DMS 273 (cell line): ENCODE results near the gene CAPN7.

Experiments used
- DNase-seq: peaks from one replicate; lab custom pipeline; 2025; ENCODE audit not compliant: unreplicated experiment; lab: John Stamatoyannopoulos, UW

CAPN7 gene

GRCh38 chr3:15198686-15199085 lies 7.4 kb upstream of the CAPN7 start:
- DNase-seq, result no peak

DNA sequence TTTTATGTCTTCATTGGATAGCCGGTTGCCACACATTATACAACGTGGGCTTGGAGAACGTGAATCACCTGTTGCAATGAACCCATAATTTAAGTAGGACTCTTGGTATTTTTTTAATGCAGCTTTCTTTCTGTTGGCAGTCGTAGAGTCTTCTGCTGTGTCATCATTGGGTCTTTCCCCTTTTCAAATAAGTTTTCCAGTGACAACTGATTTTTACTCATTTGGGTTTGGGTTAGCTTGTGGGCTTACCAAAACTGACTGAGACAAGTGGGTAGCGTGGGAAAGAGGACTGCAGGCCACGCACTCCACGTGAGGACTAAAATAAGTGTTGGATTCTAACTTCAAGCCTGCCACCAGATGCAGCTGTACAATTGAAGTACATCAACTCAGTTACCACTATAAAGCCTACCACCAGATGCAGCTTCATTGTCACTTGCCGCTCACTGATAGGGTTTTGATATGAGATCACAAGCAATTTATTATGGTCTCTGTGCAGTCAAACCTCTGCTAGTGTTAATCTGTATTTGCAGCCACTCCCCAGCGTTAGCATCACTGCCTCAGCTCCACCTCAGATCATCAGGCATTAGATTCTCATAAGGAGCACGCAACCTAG lies 6.4 kb upstream of the CAPN7 start:
- DNase-seq, result no peak

DNA sequence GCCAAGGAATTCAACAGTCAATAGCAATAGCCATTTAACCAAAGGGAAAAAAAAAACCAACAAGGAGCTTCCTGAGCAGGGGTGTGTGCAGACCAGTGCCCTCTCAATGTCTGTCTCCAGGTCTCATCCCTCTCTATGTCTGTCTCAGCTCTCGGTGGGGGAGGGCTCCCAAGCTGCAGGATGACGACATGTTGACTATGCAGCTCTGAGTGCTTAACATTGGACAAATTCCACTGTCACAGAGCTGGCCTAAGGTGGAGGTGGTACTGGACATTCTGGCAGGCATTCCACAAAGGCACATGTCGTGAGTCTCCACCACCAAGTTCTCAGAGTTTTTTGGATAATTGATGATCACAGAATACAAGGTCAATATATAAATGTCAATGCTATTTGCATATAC lies 2.0 kb upstream of the CAPN7 start:
- no peak for DNase-seq

GRCh38 chr3:15205482-15205933 lies 538 bp upstream of the CAPN7 start:
- no peak for DNase-seq

- no peak for DNase-seq
Observed at GRCh38 chr3:15206662-15207576, 873 bp downstream of the CAPN7 start.

DNA sequence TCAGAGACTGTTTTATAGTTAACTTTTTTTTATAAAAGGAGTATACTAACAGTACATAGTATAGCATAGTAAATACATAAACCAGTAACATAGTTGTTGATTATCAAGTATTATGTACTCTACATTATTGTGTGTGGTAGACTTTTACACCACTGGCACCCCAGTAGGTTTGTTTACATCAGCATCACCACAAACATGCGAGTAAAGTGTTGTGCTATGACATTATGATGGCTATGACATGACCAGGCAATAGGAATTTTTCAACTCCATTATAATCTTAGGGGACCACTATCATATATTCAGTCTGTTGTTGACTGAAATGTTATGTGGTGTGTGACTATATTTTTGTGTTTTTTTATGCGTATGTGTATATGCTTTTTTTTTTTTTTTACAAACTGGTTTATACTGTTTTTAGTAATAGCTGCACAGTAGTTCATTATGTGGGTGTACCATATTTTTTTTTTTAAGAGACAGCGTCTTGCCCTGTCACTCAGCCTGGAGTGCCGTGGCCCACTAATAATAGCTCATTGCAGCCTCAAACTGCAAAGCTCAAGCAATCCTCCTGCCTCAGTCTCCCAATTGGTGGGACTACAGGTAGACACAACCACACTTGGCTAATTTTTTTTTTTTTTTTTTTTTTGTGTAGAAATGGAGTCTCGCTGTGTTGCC lies 1.9 kb downstream of the CAPN7 start:
- DNase-seq, result no peak

DNA sequence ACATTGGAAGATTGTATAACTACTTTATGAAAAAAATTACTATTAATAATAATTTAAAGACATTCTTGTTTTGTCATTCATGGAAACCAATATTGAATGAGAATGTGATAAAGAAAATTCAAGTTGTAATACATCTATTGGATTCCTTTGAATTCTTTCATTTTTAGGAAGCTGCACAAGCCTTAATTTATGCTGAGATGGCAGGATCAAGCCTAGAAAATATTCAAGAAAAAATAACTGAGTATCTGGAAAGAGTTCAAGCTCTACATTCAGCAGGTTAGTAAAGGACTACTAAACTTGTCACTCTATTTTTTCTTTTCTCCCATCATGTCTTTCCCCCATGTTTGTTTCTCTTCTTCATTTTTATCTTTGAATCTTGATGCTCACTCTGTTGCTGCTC lies 5.9 kb downstream of the CAPN7 start:
- DNase-seq, result no peak

DNA sequence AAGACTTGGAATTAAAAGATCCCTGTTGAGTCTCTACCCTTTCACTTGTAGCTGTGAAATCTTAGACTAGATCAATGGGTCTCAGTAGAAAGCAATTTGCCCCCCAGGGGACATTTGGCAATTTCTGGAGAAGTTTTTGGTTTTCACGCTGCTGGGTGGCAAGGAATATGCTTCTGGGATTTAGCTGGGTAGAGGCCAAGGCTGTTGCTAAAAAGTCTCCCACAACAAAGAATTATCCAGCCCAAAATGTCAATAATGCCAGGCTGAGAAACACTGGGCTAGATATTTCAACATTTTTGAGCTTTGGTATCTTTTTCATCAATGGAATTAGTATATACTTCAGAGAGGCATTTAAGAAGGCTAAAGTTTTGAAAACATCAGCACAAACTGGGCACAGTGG lies 8.7 kb downstream of the CAPN7 start:
- DNase-seq, result no peak

- DNase-seq, result no peak
Observed at GRCh38 chr3:15215996-15216395, 9.9 kb downstream of the CAPN7 start.

- no peak for DNase-seq
Observed at GRCh38 chr3:15216501-15216900, 10.5 kb downstream of the CAPN7 start.

DNA sequence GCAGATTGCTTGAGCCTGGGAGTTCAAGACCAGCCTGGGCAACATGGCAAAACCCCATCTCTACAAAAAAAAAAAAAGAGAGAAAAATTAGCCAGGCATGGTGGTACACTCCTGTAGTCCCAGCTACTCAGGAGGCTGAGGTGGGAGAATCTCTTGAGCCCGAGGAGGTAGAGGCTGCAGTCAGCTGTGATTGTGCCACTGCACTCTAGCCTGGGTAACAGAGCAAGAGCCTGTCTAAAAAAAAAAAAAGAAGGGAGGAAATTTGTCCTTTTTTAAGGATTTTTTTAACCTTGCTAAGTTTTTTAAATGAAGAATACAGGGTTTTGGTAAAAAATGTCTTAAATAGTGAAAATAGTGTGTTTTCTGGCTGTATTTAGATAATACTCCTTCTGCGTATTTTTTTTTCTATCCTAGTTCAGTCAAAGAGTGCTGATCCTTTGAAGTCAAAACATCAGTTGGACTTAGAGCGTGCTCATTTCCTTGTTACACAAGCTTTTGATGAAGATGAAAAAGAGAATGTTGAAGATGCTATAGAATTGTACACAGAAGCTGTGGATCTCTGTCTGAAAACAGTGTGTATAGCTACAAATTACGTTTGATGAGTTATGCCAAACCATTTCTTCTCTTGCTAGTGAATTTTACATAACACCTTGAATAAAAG lies 11.1 kb downstream of the CAPN7 start:
- DNase-seq, result no peak

DNA sequence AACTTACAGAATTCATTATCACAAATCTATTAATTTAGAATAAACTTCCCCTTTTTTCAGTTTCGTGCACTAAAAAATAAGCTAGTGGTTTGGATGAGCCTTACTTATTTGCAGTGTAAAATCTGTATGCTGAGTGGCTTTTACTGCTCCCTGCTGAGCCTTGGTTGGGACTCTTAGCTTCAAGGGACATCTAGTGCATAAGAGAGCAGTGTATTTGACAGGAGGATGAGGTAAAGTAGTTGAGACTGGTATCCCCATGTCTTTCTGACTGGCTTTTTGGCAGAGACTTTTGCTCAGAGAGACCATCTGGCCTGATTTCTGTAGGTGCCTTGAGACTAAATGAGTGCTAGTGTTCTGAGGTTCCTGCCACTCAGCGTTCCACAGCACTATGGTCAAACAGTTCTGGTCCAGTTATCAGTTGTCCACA lies 11.8 kb downstream of the CAPN7 start:
- peak; percentile 15 for DNase-seq

GRCh38 chr3:15218689-15219088 lies 12.6 kb downstream of the CAPN7 start:
- no peak for DNase-seq

DNA sequence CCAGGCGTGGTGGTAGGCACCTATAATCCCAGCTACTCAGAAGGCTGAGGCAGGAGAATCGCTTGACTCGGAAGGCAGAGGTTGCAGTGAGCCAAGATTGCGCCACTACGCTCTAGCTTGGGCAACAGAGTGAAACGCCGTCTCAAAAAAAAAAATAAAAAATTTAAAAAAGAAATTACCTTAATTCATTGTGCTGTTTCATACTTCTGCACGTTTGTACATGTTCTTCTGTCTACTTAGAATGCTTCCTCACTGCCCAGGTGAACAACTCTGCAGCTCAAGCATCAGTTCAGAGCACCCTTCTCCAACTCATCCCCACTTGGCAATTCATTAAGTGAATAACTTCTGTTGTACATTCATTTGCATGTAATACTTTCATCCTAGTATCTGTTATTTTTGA lies 14.0 kb downstream of the CAPN7 start:
- no peak for DNase-seq

DNA sequence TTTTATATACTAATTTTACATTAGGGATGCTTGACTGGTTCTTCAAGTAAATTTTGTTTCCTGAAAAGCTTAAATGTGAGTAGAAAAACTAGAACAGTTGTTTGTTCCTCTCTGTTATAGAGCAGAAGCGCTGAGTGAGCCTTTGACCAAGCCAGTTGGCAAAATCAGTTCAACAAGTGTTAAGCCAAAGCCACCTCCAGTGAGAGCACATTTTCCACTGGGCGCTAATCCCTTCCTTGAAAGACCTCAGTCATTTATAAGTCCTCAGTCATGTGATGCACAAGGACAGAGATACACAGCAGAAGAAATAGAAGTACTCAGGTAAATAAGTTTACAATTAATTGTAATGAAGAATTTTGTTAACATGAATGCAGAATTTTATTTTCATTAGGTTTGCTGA lies 14.6 kb downstream of the CAPN7 start:
- no peak for DNase-seq

DNA sequence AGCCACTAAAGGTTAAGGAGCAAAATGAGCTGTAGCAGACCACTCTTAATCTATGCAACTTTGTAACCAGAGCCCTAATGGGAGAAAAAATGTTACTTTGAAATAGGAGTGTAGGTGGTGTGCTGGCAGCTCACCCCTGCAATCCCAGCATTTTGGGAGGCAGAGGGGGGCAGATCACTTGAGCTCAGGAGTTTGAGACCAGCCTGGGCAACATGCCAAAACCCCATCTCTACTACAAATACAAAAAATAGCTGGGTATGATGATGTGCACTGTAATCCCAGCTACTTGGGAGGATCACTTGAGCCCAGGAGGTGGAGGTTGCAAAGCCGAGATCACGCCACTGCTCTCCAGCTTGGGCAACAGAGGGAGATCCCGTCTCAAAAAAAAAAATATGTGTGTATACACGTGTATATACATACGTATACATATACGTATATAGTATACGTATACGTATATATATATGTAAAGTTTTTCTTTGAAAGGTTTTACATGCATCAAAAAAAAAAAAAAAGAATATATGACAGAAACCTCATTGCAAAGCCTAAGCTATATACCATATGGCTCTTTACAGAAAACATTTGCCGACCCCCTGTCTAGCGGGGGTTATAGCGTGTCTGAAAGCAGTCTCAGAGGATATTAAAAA lies 15.7 kb downstream of the CAPN7 start:
- no peak for DNase-seq

GRCh38 chr3:15223685-15224572 lies 17.9 kb downstream of the CAPN7 start:
- no peak for DNase-seq

GRCh38 chr3:15228147-15228546 lies 22.1 kb downstream of the CAPN7 start:
- no peak for DNase-seq

DNA sequence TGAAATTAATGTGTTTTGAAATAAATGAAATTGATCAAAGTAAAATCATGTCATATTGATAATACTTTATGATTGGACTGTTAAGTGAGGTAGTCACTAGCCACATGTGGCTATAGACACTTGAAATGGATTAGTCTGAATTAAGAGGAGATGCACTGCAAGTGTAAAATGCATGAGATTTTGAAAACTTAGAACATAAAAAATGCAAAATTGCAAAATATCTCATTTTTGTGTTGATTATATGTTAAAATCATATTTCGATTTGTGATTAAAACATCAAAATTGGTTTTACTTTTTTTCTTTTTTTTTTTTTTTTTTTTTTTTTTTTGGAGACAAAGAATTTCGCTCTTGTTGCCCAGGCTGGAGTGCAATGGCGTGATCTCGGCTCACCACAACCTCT lies 23.2 kb downstream of the CAPN7 start:
- DNase-seq, result no peak

GRCh38 chr3:15241341-15241740 lies 35.3 kb downstream of the CAPN7 start:
- peak; percentile 41 for DNase-seq
